GM21526 (cell line): ENCODE measurements around the gene ADCY2.

Experiments used
- ATAC-seq: cut with Tn5 transposase; IDR thresholded peaks from one replicate; pipeline ENCODE4 v1.9.1; 2021; ENCODE audit warnings: moderate library complexity; ENCODE audit not compliant: unreplicated experiment, low FRiP score

The ADCY2 gene

DNA sequence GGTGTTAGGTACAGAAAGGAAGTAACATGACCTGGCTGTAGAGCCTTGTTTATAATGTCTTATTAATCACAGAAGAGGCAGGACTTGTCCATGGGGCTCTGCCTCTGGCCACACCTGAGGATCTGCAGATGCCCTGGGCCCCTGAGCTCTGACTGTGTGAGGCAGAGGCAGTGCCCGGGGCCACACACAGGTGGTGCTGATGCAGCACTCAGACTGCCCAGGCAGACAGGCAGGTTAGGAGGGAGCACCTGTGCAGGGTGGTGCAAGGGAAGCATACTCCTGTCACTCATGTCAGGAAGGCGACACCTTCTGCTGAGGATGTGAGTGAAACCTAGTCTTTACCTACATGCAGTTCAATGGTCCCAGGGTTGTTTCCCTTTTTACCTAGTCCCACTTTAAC is 366.3 kb downstream of the ADCY2 start:
- ATAC-seq, result no peak

- no peak for ATAC-seq
These were observed 367.7 kb downstream of the ADCY2 start for GRCh38 chr5:7763621-7764072.

DNA sequence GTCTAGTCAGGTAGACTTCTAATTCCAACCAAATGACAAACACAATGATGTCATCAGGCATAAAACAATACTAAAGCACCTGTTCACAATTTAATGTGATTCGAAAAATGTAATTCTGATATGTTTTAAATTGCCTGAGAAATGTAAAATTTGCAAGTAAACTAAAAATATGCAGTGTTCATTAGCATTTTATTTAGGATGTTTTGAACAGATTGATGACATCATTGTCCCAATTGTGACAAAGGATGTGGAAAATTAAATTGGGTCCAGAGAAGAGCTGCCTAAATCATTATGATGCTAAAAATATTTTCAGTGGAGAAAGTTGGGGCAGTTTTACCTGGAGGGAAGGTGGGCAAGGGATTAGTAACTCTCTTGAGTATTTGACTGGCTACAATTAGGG is 368.5 kb downstream of the ADCY2 start:
- no peak for ATAC-seq

DNA sequence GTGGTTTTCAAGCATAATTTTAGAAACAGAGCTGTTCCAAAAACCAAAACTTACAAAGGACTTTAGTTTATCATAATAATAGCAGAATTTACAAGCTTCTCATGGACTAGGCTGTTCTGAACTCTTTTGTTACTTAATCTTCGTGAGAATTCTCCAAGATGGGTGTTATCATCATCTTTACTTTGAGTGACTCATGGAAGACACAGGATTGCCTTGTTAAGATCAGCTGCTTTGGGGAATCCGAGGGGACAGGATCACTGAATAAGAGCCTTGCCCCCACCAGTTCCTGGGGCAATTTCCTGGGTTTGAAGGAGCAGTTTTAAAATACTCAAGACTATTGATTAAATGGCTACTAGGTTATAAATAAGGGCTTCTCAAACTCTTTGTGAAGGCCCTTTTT is 374.5 kb downstream of the ADCY2 start:
- ATAC-seq, result no peak

- ATAC-seq, result no peak
These were observed 376.2 kb downstream of the ADCY2 start for GRCh38 chr5:7772141-7772540.

DNA sequence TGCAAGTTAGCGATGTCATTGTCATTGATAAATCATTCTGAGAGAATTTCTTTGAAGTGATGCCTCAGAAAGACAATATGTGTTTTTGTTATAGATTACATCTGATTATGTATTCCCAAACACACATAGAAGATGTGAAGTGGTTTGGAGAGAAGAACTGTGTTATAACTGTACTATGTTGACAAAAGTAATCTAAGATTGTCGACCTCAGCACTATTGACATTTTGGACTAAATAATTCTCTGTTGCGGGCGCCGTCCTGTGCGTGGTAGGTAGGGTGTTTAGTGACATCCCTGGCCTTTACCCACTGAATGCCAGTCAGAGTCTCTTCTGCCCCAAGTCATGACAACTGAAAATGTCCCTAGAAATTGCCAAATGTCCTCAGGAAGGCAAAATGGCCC is 377.2 kb downstream of the ADCY2 start:
- no peak for ATAC-seq

- no peak for ATAC-seq
These were observed 380.5 kb downstream of the ADCY2 start for GRCh38 chr5:7776442-7776841.

DNA sequence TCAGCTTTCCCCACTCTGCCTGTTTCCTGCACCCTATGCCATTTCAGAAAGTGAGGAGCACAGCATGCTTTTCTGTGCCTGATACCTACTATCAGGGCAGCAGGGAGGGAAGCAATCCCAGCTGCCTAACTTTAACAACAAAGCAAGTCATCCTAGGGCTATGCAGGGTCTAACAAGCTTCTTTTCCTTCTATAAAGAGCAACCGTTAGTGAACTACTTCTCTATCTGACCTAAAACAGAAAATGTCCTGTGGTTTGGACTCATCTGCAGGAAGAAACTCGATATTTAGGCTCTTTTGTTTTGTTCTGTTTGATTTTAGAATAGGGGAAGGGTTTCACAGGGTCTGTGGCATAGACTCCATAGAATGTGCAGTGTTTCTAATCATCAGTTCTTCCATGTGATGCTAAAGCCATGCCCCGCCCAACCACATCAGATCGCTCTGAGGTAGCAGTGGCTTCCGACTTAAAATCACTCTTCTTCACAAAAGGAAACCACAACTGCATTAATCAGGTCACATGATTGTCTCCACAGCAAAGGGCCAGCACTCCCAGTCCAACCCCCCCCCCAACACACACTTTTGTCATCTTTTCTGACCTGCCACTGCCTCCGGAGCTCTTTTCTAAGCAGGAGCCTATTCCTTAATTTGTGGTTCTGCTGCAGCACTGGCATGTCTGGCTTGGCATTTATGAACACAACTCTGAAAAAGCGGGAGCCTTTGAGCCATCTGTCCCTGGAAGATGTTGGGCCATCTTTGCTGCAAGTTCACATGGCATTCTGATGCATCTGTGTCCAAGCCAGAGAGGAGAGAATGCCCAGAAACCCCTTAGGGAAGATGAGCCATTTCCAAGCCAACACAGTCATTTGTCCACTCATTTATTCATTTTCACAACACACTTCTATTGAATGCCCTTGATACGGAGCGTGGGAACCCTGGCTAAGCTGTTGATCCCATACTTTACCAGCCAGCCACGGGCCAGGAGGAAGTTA is 383.4 kb downstream of the ADCY2 start:
- peak; percentile 73 for ATAC-seq

- ATAC-seq, result no peak
These were observed 386.0 kb downstream of the ADCY2 start for GRCh38 chr5:7781899-7782298.

DNA sequence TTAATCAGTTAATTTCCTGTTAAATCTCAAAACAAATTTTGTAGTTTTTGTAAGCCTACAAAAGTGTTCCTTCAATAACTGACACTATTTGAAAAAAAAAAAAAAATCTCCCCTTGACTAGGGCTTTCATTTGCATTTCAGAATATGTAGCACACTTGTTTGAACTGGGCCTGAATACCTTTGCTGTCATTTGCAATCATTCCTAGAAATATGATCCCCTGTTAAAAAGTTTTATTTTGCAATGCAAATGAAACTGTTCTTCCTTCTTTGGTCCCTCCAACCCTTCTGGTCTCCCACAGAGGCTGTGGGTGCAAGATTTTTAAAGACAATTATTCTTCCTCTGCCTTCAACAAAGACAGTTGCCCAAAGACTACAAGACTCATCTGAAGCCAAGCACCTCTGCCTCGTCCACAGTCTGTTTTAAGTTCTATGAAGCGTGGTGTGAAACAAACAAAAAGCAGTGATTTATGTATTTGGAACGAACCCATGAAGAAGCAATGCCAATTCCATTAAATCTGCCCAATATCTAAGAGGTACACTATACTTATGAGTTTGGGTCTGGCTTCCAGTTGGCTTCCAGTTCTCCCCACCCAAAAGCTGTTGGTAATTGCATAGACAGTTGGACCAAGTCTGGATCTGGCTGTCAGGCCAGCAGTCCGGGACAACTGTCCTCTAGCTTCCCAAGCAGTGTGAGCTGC is 388.9 kb downstream of the ADCY2 start:
- no peak for ATAC-seq

GRCh38 chr5:7787770-7788169 is 391.8 kb downstream of the ADCY2 start:
- no peak for ATAC-seq

GRCh38 chr5:7789567-7789966 is 393.6 kb downstream of the ADCY2 start:
- ATAC-seq, result no peak

DNA sequence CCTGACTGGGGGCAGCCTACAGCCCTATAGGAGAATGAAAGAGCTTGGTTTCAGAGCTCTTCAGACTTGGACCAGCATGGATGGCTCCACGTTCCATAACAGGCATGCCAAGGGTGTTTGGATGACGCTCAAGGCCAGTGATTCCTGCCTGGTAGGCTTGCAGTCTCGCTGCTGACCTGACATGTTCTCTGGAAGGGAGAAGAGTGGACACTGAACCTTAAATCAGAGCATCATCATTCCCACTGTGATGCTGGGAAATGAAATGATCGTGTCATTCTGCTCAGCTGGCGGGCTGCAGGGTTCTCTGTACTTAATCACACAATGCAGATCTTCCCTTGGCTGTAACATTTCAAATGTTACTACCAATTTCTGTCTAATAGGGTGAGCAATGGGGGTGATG is 398.0 kb downstream of the ADCY2 start:
- ATAC-seq, result peak; percentile 4

GRCh38 chr5:7794311-7794710 is 398.4 kb downstream of the ADCY2 start:
- peak; percentile 79 for ATAC-seq

- ATAC-seq, result peak; percentile 60
These were observed 398.9 kb downstream of the ADCY2 start for GRCh38 chr5:7794823-7795222.

- ATAC-seq, result no peak
These were observed 399.4 kb downstream of the ADCY2 start for GRCh38 chr5:7795306-7795705.

DNA sequence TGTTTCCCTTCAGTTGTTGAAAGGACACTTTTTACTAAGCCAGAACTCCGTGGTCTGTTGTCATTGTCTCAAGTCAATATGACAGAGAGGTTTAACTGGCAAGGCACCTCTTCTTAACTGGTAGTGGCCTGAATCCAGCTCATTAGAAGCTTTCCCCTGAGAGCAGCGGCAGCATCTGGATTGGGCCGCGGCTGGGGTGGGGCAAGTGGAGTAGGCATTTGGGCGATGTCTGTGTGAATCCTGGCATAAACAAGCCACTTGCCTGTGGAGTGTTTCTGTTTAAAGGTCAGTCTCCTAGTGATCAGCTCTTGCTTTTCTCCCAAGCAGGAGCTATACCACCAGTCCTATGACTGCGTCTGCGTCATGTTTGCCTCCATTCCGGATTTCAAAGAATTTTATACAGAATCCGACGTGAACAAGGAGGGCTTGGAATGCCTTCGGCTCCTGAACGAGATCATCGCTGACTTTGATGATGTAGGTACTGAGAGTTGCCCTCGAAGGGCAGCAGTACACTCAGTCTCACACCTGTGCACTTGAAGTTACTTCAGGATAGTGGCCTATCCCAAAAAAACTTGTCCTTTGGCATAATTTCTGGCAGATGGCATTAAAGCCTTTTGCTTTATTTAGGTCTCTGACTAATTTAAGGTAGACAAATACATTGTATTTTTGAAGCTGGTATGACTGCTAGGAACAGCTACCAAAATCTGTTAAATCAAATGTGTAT is 406.1 kb downstream of the ADCY2 start:
- no peak for ATAC-seq

DNA sequence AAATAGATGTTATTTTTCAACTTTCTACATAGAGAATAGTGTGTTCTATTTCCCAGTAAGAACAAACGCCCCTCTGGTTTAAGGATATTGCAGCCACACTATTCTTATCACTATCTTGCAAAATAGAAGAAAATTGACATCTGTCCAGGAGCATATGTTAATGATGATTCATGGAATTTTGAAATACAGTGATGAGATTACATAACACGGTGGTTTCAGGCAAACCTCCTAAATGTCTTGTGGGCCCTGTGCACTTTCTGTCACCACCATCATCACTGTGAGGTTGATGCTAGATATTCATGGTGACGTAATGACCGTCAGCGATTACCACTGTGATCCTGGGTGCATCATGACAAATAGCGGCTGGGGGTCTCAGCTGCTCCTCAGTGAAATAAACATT is 406.9 kb downstream of the ADCY2 start:
- no peak for ATAC-seq

DNA sequence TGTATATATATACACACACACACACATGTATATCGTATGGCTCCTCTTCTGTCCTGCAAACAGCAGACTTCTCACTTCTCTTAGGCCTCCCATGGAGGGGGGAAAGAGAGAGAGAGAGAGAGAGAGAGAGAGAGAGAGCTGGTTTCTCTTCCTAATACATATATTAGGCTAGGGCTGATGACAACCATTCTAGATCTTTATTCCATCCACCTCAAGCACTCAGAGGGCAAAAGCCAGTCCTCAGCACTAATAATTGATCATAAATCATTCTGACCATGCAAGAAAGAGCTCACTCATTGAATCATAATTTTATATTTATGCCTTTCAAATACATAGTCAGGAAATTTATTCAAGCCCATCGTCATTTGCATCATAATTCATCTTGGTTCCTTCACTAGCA is 408.0 kb downstream of the ADCY2 start:
- no peak for ATAC-seq

DNA sequence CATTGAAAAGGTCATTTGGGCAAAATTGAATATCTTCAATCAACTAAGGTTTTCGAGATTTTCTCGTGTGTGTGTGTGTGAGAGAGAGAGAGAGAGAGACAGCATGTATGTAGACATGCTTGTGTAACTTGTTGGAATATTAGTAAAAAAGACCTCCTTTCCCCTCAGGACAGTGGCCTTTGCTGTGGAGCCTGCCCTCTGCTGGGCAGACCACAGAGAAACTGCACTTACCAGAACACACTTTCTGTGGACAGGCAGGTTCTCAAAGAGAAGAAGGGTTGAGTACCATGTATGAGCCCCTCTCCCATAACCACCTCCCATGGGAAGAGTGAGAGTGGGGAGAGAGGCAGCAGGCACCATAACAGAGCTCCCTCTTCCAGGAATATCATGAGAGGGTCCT is 409.4 kb downstream of the ADCY2 start:
- no peak for ATAC-seq

- no peak for ATAC-seq
These were observed 413.1 kb downstream of the ADCY2 start for GRCh38 chr5:7808998-7809397.
